OCI-LY1 (cell line): ENCODE measurements around the gene ADAMTS7.

ENCODE experiments used
- CTCF ChIP-seq: fragments of 200-600 bp; sonication (generic), shearing (Covaris generic); IDR thresholded peaks from 2 replicates; pipeline ENCODE4 v1.5.1; 2017; ENCODE audit warnings: mild to moderate bottlenecking, antibody characterized with exemption, low read length, moderate library complexity, mixed read lengths
- EZH2 ChIP-seq: fragments of 200-600 bp; sonication (generic), shearing (Covaris generic); IDR thresholded peaks from 2 replicates; pipeline ENCODE4 v1.8.0; 2017; ENCODE audit warnings: borderline replicate concordance, mixed run types, mild to moderate bottlenecking, antibody characterized with exemption, low read length, moderate library complexity, mixed read lengths

DNA sequence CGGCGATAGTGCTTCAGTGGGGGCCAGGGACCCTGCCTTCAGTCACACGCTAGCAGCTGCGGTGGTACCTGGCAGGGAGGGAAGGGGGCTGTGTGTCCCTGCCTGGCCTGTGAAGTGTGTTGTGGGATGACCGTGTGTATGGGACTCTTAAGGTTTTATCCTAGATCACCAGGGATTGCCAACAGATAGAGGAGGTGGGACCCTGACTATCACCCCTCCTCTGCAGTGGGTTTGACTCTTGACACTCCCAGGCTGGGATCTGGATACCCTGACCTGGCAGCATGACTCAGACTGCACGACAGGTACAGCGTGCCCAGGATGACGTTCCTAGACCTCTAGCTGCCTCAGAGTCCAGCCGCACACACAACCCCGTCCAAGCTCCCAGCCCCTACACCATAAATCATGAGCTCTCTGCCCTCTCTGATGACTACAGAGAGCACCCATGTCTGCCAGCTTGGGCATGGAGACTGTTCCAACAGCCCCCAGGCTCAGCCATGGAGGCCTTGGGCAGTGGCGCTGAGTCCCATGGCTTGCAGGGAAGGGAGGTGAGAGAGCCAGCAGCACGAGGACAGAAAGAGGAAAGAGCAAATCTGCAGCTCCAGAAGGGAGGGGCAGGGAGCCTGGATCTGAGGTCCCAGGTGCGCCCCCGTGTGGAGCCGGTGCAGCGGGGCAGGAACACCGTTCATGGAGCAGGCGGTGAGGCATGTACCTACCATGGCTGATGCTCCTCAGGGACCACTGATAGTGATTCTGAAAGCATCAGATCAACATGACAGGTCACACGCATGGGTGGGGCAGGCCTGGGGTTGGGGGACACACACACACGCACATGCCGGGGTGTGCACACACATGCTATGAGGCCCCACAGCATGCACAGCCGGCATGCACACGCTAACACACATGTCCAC lies 71.0 kb downstream of the ADAMTS7 start:
- TF ChIP-seq CTCF (peak; percentile 72), EZH2 (no peak)
